ENCODE measurements around the gene LIN7C.

The LIN7C gene

DNA sequence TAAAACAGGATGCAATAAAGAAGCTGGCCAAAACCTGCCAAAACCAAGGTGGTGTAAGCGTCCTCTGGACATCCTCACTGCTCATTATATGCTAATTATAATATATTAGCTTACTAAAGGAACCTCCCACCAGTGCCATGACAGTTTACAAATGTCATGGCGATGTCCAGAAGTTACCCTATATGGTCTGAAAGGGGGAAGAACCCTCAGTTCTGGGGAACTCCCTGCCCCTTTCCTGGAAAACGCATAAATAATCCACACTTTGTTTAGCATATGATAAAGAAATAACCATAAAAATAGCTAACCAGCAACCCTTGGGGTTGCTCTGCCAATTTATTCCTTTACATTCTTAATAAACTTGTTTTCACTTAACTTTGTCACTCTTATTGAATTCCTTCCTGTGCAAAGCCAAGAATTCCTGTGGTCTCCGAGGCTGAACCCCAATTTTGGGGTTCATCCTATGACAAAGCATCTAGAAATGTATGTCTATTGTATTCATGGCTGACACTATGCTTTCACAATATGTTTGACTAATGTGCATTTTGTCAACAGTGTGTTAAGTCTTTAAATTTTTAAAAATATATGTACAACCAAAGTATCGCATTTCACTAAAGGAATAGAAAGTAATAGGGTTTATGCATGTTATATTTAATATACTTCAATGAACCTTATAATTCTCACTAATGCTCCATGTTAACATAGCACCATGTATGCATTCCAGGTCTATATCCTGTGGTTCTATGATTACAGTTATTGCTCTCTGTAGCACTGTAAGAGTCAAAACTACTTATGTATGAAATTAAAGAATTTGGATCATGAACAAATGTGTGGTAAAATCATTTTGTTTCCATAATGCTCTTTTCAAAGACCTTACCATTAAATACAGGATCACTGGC lies 59.0 kb downstream of the LIN7C start:
- no peak overlapping the region for H3K4me3 ChIP-seq (ENCODE audit: low read length in 2 of 2)
- no peaks in the 10 kb centered on the region for H3K4me1 ChIP-seq (ENCODE audit: control insufficient read depth, insufficient read depth, low read length)
- H3K36me3 ChIP-seq (ENCODE audit: control insufficient read depth in 2 of 2, insufficient read depth in 2 of 2, low read length in 2 of 2) = no peaks in the 10 kb centered on the region
- no peak overlapping the region for H3K27ac ChIP-seq (ENCODE audit: low read length)
- H3K27me3 ChIP-seq (ENCODE audit: control insufficient read depth in 1 of 2, insufficient read depth in 2 of 2, low read length in 2 of 2) = no peaks in the 10 kb centered on the region
- no peaks in the 10 kb centered on the region for H3K9me3 ChIP-seq (ENCODE audit: control insufficient read depth in 2 of 2, low read length in 2 of 2)
- no peak overlapping the region for H3K9ac ChIP-seq (ENCODE audit: low read length in 2 of 2)

DNA sequence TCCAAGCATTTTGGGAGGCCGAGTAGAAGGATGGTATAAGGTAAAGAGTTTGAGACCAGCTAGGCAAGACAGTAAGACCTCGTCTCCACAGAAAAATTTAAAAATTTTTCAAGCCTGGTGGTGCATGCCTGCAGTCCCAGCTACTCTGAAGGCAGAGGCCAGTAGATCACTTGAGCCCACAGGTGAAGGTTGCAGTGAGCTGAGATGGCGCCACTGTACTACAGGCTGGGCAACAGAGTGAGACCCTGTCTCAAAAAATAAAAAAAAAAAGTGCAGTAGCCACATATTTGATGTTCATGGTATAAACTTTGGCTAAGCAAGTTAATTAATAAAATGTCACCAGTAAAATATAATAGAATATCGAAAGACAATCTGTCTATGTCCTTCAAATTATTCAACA lies 60.9 kb downstream of the LIN7C start:
- H3K4me1 ChIP-seq (ENCODE audit: control insufficient read depth, insufficient read depth, low read length) = no peaks in the 10 kb centered on the region
- H3K27ac ChIP-seq (ENCODE audit: low read length) = no peak overlapping the region
- H3K27me3 ChIP-seq (ENCODE audit: control insufficient read depth in 1 of 2, insufficient read depth in 2 of 2, low read length in 2 of 2) = no peaks in the 10 kb centered on the region
- H3K9me3 ChIP-seq (ENCODE audit: control insufficient read depth in 2 of 2, low read length in 2 of 2) = no peaks in the 10 kb centered on the region
- H3K4me3 ChIP-seq (ENCODE audit: low read length in 2 of 2) = no peak overlapping the region
- H3K9ac ChIP-seq (ENCODE audit: low read length in 2 of 2) = no peak overlapping the region
- H3K36me3 ChIP-seq (ENCODE audit: control insufficient read depth in 2 of 2, insufficient read depth in 2 of 2, low read length in 2 of 2) = no peaks in the 10 kb centered on the region

DNA sequence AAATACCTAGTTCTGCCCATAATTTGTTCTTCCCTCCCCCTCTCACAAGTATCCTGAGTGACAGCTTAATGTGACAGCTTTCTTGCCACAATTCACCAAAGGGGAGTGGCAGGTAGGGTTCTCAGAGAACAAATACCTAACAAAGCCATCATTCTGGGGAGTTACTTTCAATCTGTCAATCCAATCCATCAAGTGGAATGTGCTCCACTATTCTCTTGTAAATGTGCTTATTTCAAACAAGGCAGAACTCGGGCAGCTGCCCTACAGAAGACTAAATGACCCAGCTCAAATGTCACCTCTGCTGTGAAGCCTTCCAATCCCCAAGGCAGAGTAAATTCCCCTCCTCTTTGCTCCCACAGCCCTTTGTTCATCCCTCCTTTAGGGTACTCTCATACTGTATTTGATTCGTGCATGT lies 61.8 kb downstream of the LIN7C start:
- H3K4me3 ChIP-seq (ENCODE audit: low read length in 2 of 2) = no peak overlapping the region
- H3K9ac ChIP-seq (ENCODE audit: low read length in 2 of 2) = no peak overlapping the region
- no peaks in the 10 kb centered on the region for H3K27me3 ChIP-seq (ENCODE audit: control insufficient read depth in 1 of 2, insufficient read depth in 2 of 2, low read length in 2 of 2)
- H3K9me3 ChIP-seq (ENCODE audit: control insufficient read depth in 2 of 2, low read length in 2 of 2) = no peaks in the 10 kb centered on the region
- no peak overlapping the region for H3K27ac ChIP-seq (ENCODE audit: low read length)
- no peaks in the 10 kb centered on the region for H3K36me3 ChIP-seq (ENCODE audit: control insufficient read depth in 2 of 2, insufficient read depth in 2 of 2, low read length in 2 of 2)
- no peaks in the 10 kb centered on the region for H3K4me1 ChIP-seq (ENCODE audit: control insufficient read depth, insufficient read depth, low read length)
